GM21526 (cell line): ENCODE results near the gene MYO18B.

Source experiments
- ATAC-seq: cut with Tn5 transposase; IDR thresholded peaks from one replicate; pipeline ENCODE4 v1.9.1; 2021; ENCODE audit warnings: moderate library complexity; ENCODE audit not compliant: unreplicated experiment, low FRiP score

The MYO18B gene

DNA sequence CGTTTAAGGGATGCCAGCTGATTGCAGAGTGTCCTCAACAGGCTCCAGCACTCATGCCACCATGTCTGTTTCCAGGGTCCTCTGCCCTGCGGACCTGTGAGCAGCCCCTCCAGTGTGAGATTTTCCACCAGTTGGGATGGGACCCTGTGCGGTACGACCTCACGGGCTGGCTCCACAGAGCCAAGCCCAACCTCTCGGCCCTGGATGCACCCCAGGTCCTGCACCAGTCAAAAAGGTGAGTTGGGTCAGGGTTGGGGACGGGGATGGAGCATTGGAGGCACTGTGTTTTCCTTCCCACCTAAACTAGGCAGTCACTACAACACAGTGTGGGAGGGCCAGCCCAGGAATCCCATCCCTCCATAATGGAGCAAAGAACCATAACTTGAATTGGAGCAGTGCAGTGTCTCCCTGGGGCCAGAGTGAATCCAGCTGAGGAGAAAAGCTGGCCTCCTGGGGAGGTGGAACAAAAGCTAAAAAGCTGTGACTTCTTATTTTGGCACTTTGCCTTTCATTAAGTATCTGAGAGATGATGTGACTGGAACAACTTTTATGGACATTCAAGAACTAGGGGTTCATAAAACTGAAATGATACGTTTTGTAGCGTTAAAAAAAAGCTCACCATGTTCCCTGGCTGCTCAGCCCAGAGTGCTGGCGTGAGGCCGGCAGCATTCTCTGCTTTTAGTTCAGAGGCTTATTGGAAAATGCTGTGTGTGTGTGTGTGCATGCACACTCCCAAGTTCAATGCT lies 101.8 kb downstream of the MYO18B start:
- ATAC-seq: no peak

DNA sequence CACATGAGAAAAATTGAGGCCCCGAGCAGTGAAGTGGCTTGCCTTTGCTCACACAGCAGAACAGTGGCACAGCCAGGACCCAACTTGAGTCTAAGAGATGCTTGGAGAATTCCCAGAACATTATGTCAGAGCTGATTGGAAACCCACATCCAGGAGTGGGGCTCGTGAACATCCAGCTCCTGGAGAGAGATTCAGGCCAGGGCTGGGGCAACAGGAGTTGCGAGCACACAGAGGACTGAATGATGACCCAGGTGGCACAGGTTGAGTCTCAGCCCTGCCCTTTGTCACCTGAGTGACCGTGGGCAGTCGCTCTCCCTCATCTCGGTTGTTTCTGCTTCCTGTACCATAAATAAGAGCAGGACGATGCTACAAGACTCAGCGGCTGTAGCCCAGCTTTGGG lies 102.6 kb downstream of the MYO18B start:
- no peak for ATAC-seq

DNA sequence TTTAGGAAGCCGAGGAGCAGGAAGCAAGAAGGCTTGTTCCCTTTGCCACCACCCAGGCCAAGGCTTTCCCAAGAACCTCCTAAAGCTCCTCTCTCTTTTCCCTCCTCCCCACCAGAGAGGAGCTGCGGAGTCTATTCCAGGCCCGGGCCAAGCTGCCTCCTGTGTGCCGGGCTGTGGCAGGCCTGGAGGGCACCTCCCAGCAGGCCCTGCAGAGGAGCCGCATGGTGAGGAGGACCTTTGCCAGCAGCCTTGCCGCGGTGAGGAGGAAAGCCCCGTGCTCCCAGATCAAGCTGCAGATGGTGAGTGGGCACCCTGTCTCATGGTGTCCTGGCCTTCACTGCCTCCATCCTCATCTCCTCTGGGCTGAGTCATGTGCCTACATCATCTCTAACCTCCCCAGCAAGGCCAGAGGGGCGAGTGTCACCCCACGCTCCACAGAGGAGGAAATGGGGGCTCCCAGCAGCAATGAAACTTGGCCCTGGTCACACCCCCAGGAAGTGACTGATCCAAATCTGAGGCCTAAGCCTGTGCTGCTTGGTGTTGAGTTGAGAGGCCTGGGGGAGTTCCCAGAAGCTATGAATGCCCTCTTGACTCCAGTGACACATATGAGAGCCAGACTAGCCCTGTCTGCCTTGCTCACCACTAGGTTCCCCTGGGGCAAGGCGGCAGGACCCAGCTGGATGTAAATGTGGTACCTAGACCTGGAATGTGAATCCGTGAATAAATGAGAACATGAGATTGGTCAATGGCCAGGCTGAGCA lies 104.2 kb downstream of the MYO18B start:
- ATAC-seq: no peak

DNA sequence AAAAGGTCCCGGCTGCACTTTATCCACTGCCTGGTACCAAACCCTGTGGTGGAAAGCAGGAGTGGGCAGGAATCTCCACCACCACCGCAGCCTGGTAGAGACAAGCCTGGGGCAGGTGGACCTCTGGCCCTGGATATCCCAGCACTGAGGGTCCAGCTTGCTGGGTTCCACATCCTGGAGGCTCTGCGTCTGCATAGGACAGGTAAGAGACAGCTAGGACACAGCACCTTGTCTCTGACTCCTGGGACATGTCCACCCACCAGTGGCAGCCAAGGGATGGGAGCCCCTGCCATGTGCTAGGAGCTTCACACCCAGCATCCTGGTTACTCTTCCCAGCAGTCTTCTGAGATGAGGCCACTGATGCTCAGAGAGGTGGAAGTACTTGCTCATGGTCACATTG lies 105.5 kb downstream of the MYO18B start:
- no peak for ATAC-seq

DNA sequence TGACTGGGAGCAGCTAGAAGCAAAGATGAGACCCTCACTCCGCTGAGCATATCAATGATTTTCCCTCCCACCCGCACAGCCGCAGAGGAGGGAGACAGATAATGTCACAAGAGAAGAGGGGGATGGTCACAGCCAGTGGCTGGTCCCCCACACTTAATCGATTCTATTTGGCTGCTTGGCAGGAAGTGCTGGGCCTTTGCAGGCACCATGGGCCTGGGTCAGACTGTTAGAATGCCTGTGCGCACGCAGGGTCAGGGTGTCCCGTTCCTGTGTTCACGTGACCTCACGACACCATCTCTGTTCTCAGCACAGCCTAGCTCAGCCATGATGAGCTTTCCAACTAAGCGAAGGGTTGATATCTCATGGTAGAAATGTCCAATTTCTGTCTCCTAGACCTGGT lies 107.0 kb downstream of the MYO18B start:
- ATAC-seq: no peak

DNA sequence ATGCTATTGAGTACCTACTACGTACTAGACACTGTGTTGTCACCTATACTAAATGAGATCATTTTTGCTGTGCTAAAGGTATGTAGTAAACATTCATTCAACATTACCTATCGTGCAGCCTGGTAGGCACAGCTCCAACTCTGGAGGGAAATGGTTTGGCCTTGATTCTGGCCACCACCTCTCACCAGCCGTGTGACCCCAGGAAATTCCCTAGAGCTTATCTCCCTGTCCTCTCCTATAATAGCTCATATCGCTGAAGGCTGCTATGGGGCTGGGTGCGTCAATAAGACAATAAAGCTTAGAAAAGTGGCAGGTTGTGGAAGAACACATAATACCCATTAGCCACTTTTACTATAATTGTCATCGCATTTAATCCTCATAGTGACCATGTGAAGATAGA lies 107.5 kb downstream of the MYO18B start:
- no peak for ATAC-seq

DNA sequence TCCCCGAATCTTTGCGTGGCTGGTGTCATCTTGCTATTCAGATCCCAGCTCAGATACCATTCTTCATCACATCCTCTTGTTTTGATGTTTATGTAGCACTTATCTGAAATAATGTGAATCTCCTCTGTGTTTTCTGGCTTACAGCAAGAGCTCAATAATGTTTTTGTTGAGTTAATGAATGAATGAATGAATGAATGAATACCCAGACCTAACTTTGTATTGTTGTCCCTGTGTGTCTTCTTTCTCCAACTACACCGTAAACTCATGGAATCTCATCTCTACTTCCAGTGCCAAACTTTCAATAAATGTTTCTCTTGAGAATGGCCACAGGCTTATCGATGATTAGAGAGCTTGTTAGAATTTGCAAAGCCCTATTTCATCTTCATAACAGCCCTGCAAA lies 110.2 kb downstream of the MYO18B start:
- no peak for ATAC-seq

DNA sequence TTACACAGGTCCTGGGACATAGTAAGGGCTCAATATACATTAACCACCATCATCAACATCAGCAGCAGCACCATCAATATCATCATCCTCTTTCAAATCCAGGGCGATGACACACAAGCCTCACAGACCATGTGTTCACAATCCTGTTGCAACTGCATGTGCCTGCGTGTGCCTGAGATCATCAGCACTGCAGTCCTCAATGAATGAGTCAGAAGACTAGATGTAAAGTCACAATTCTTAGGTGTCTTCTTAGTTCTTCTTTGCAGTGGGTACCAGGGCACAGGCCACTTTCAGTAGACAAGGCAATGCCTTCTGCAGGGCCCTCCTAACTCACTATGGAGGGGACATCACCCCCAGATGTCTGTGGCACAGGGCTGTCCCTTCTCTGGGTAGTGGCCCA lies 111.1 kb downstream of the MYO18B start:
- no peak for ATAC-seq

DNA sequence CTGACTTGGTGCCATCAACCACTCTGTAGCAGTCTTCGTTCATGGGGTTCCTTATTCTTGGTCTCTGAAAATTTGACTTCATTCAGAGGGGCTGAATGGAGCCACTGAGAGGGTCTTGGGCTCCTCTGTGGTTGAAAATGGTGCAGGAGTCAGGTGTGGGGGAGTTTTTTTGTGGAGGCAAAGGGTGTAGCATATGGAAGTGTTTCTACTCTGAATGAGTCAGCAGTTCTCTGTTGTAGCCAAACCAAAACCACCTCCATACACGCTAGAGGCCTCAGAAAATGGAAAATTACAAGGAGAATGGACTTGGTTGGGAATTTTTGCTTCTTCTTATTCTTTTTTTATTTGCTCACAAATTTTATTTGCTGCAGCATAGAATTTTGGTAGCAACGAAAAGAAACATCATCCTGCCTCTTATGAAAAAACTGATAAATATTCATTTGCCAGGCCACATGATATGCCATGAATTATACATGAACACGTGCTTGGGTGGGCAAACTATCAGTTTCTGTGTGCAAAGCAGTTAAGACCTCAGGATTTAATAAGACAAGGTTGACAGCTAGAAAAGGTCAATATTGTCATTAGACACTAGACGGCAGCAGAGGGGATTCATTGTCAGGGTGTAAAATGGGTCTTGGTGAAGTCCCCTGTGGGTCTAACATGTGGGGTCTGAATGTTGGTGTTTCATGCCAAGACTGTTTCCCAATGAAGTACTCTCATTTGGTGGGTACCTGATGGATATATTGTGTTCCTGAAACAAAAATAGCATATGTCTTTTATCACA lies 111.7 kb downstream of the MYO18B start:
- ATAC-seq: no peak

DNA sequence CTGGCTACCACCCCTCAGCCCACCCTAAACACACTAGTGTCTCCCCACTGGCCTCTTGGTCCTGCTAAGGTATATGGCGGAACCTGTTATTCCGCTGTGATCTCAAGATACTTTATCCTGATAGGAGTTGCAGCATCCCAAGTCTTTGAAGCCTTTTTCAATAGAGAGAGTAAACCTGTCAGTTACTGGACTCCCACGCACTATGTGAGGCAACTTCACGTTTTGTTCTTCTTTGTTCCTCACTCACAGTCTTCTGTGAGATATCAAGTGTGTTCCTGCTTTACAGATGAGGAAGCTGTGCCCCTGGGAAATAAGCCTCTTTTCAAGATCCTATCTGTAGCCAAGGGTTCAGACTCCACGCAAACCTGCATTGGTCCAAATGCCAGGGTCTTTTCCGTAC lies 127.8 kb downstream of the MYO18B start:
- ATAC-seq: no peak

DNA sequence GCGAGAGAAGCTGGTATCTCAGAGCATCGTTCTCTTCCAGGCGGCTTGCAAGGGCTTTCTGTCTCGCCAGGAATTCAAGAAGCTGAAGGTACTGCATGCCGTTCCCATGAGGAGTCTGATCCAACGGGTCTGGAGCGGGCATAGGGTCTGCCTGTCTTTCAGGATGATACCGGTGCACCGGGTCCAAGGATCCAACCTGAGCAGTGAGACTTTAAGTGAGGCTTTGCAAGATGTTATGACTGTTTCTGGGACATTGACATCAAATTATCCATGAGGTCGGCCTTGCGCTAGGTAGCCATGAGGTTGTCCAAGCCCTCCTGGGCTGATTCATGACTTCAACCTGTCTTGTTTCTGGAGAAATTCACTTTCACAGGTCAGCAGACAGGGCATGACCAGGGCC lies 132.3 kb downstream of the MYO18B start:
- no peak for ATAC-seq

DNA sequence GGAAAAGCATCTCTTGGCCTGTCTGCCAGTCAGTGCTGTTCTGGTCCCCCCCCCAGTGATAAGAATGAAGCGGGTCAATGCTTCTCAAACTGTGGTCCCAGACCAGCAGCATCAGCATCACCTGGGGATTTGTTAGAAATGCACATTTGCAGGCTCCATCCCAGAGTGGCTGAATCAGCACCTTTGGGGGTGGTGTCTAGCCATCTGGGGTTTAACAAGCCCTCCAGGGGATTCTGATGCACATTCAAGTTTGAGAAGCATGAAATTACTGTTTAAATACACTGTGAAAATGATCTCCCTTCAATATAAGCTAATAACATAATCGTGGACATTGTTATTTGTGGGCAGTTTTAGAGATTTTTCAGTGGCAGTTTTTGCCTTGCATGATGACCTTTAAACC lies 133.5 kb downstream of the MYO18B start:
- ATAC-seq: no peak

DNA sequence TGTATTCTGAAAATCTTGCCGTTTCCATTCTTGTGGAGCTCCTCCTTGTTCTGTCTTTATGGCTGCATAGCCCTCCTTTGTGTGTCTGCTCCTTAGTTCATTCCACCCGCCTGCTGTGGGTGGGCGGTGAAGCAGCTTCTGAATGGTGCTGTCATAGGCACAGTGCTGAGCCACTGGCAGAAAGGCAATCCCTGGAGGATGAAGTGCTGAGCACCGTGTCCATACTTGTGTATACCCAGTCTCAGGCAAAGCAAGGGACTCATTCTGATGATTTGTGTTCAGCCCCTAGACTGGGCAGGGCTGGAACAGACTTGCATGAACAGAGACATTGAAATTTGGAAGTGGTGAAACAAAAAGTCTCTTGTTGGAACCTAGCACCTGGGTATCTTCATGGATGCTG lies 134.9 kb downstream of the MYO18B start:
- ATAC-seq: no peak

DNA sequence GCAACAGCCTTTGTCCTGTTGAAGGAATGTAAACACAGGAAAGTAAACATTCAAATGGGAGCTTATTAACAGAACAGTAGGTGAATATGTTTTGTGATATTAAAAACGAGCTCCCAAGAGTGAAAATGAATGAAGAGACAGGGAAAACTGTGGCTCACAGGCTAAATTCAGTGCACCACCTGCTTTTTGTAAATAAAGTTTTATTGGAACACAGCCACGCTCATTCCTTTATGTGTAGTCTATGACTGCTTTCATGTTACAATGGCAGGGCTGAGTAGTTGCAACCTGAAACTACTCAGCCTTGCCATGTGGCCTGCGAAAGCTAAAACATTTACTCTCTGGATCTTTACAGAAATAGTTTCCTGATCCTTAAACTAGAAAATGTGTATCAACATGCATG lies 136.9 kb downstream of the MYO18B start:
- ATAC-seq: no peak

DNA sequence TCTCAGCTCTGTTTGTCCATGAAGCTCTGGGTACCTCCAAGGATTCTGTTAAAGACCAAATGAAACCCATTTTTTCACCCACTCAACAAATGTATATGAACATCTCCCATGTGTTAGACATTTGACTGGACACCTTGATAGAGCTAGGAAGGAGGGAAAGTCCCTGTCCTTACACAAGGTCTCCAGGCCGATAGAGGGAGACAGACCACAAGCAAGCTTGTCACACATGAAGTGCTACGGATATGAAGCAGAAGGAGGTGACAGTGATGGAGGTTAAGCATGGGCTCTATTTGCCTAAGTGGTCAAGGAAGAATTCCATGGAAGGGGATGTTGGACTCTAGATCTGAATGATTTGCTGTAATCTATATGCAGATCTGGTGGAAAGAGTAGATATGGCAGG lies 138.5 kb downstream of the MYO18B start:
- ATAC-seq: no peak

DNA sequence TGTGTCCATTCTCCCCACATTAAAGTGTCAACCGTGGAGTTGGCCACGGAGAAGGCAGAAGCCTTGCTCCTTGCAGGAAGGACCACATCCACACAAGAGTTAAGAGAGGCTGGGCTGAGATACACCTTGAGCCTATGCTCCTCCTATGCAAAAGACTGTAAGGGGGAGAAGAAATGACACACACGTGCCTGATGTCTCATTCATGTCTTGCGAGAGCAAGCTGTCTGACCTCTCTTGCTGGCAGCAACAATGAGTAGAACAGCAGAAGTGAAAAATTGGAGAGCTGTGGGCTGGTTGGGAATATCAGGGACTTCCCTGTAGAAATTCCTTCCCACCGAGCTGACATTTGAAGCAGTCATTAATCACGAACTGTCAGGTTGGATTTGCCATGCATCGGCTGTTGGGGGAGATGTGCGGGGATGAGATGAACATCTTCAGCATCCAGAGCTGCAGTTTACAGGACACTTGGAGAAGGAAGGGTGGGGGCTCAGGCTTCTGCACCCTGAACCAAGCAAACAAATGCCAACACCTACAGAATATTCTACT lies 139.3 kb downstream of the MYO18B start:
- ATAC-seq: no peak

DNA sequence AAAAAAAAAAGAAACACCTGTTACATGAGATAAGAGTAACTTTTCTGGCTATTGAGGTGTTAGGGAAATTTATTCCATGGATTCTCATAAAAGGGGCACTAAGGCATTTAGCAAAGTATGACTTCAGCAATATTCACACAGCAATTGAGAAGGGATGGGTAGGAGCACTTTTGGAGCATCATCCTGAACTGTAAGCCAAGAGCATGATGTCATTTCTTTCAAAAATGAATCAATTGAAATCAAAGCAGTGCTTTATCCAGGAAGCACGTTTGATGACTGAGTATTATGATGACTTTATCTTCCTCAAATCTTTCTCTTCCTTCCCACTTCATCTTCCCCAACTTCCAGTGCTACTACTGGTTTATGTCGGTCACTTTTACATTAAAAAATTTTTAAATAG lies 140.4 kb downstream of the MYO18B start:
- no peak for ATAC-seq

DNA sequence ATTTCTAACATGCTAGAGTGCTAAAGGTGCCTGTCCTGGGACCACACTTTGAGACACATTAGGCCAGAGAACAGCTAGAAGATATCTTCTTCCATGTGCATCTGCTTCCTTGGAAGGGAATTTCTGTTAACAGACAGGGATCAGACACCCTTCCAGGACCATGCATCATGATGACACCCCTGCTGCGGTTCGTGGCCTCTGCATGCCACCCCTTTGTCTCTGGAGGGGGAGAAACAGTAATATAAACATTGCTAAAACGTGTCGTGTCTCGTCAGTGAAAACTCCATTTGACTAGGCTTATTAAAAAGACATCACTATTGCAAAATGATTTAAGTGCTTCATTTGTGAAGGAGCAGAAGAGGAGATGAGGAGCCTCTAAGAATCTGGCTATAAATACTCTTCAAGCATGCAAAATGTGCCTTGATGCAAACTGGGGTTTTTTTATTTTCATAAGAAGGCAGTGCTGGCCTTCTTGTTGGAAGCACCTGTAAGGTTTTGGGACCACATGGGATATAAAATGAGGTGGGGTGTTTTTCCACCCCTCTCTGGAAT lies 141.6 kb downstream of the MYO18B start:
- no peak for ATAC-seq

DNA sequence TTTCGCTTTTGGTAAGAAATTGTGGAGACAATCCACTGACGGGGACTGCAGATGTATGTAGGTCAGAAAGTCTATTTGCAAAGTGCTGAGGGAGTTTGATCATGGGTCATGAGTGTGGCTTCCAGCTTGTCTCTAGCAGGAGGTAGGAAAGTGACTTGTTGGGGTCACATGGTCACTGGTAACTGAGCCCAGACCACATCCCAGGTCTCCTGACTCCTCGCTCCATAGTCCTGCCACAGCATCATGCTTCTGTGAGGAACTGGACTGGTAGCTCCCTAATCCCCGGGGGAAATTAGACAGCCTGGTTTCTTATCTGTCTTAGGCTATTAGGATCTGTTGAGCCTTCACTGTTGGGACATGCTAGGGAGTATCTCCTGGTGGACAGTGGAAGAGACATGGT lies 142.1 kb downstream of the MYO18B start:
- no peak for ATAC-seq

DNA sequence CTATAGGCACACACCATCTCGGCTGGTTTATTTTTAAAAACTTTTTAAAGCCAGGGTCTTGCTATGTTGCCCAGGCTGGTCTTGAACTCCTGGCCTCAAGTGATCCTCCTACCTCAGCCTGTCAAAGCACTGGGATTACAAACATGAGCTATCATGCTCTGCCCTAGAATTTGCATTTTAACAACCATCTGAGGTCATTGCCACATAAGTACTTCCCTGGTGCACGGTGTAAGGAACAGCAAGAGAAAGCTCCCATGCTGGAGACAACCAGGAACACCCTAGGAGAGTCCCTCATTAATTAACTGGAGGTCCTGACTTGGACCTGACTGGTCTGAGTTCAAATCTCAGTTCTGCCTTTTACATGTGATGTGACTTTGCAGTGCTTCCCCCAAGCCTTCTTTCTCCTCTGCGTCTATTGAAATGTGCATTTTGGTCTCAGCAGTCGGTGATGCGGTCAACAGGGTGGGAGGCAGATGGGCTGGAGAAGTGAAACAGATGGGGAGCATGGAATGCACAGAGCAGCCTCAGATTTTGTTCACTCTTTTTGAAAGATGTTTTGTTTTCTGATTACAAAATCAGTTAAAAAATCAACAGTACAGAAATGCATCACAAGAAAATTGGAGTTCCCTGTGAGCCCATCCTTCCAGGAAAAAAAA lies 146.5 kb downstream of the MYO18B start:
- no peak for ATAC-seq
